GM21423 (cell line): ENCODE measurements around the gene SYNGAP1.
"Not testable (repeated sequence)": the region's sequence is repeated elsewhere in the genome, so short reads cannot be mapped to it uniquely, and the experiment has no call there.

Experiments used
- ATAC-seq: cut with Tn5 transposase; IDR thresholded peaks from one replicate; pipeline ENCODE4 v1.9.1; 2021; ENCODE audit warnings: mild to moderate bottlenecking, moderate library complexity; ENCODE audit not compliant: unreplicated experiment

The SYNGAP1 gene

DNA sequence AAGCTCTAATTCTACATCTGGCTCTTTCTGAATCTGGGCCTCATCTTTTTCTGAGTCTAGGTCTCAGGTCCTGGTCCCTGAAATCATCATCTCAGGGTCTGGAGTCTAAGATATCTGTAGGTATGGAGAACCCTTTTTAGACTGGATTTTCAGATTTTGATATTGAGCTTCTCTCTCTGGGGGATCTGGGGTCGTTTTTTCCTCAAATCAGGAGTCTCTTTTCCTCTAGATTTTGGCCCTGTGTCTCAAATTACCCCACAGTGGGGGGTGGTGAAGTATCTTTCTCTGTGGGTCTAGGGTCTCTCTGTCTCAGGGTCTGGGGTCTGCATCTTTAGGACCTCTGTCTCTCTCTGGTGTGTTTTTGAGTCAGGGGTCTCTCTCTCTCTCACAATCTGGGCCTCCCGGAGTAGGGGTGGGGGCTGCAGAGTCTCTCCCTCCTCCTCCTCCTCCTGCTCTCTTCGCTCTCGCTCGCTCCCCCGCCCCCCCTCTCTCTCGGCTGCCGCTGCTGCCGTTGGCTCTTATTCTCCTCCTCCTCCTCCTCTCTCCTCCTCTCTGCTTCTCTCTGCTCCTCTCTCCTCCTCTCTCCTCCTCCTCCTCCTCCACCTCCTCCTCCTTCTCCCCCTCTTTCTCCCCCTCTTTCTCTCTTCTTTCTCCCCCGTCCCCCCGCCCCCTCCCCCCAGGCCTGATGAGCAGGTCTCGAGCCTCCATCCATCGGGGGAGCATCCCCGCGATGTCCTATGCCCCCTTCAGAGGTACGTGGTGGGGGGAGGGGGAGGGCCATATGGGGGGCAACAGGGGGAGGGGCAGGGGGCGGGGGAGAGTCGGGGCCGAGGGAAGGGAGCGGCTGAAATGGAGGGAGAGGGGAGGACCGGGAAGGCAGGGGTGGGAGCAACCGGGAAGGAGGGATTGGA, at the start of gene SYNGAP1:
SYNGAP1 (plus strand) TSS at position 486 of the 911 bp plus-strand sequence; CDS start at position 686, 200 bp downstream.
- ATAC-seq: no peak

DNA sequence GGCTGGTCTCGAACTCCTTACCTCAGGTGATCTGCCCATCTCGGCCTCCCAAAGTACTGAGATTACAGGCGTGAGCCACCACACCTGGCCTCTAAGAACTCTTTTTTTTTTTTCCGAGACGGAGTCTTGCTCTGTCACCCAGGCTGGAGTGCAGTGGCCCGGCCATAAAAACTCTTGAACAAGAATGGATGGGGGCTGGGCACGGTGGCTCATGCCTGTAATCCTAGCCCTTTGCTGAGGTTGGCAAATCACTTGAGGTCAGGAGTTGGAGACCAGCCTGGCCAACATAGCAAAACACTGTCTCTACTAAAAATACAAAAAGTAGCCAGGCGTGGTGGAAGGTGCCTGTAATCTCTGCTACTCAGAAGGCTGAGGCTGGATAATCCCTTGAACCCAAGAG, 48.0 kb upstream of the SYNGAP1 start:
- ATAC-seq: not testable (repeated sequence)

DNA sequence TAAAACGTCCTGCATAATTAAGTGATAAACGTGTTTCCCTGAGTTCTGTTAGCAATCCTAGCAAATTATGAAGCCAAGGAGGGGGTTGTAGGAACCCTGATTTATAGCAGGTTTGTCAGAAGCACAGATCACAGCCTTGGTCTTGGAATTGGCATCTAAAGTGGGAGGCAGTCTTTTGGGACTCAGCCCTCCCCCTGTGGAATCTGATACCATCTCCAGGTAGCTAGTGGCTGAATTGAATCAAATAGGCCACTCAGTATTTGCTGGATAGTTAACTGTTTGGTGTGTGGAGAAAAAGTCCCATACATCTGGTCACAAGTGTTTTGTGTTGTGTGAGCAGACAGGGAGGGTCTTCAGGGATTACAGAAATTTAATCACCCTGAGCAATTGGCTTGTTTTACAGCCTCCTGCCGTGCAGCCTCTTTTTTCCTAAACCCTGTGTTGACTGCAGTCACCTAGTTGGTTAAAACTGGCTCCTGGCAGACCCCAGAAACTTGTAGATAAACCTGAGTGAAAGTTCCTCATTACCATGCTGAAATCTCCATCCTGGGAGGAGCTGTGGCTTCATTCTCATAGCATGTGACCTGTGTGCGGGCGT, 47.2 kb upstream of the SYNGAP1 start:
- no peak for ATAC-seq

DNA sequence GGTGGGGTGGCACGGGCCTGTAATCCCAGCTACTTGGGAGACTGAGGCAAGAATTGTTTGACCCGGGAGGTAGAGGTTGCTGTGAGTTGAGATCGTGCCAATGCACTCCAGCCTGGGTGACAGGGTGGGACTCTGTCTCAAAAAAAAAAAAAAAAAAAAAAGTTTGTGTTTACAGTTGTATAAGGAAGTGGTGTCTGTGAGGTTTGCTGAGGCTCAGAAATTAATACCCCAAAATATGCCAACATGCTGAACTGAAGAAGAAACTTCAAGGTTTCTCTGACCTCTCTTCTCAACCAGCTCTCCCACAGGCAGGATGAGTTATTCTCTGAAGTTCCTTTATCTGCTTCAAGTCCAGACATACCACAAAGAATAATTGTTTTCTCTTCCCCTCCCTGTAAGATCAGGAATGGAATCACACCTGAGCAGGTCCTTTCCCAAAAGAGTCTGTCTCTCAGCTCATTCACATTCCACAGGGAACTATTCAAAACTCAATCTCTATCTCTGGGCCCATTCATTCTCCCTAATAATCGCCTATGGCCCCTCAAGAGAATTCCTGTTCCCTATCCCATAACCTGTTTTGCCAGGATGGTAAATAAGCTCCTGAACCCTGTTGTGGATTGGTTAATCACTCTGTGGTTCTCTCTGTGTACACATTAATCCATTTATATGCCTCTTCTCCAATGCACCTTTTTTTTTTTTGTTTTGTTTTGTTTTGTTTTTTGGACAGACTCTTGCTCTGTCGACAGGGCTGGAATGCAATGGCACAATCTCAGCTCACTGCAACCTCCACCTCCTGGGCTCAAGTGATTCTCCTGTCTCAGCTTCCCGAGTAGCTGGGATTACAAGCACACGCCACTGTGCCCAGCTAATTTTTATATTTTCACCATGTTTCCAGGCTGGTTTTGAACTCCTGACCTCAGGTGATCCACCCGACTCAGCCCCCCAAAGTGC, 45.6 kb upstream of the SYNGAP1 start:
- ATAC-seq: no peak

DNA sequence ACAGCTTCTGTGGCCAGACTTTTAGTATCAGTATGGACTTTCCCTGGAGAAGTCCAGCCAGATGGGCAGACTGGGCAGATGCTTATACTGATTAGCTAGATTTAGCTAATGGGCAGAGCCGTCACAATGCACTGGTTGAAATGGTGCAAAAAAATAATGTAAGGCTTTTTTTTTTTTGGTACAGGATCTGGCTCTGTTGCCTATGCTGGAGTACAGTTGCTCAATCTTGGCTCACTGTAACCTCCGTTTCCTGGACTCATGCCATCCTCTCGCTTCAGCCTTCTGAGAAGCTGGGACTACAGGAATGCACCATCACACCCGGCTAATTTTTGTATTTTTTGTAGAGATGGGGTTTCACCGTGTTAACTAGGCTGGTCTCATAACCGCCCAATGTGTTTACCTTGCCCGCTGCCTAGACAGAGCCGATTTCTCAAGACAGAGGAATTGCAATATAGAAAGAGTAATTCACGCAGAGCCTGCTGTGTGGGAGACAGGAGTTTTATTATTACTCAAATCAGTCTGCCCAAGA, 44.7 kb upstream of the SYNGAP1 start:
- no peak for ATAC-seq

DNA sequence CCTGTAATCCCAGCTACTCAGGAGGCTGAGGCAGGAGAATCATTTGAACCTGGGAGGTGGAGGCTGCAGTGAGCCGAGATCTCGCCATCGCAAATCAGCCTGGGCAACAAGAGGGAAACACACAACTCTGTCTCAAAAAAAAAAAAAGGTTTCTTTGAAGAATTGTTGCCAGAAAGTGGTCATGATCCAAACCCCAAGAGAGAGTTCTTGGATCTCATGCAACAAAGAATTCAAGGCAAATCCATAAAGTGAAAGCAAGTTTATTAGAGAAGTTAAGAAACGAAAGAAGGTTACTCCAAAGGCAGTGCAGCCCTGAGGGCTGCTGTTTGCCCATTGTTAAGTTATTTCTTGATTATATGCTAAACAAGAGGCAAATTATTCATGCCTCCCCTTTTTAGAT, 42.7 kb upstream of the SYNGAP1 start:
- ATAC-seq: no peak

DNA sequence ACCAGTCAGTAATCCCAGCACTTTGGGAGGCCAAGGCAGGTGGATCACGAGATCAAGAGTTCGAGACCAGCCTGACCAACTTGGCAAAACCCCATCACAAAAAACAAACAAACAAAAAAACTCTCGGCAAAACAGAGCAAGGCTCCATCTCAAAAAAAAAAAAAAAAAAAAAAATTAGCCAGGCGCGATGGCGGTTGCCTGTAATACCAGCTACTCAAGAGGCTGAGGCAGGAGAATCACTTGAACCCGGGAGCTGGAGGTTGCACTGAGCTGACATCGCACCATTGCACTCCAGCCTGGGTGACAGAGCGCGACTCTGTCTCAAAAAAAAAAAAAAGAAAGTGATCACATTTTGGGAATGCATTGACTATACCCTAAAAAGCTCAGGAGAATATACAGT, 40.7 kb upstream of the SYNGAP1 start:
- not testable (repeated sequence) for ATAC-seq

DNA sequence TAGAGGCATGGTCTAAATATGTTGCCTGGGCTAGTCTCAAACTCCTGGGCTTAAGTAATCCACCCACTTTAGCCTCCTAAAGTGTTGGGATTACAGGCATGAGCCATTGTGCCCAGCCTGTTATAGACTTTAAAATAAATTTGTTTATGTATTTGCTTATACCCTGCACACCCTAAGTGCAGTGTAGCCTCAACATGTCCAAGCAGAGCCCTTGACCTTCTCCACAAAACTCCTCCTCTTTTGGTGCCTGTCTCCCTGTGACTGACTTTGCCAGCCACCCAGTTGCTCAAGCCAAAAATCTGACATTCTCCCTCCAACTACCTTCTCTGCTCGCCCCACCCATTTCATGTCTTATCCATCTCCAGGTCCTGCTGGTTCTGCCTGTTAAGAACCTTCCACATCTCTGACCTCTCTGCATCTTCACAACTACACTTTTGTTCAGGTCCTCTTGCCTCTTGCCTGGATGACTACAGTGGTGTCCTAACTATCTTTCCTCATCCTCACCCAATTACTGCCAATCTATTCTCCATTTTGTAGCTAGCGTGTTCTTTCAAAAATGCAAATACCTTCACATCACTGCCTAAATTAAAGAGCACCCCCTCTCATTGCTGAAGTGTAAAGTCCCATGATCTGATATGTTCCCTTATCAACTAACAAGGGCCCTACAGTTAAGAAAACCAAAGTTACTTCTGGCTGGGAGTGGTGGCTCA, 39.4 kb upstream of the SYNGAP1 start:
- ATAC-seq: no peak

DNA sequence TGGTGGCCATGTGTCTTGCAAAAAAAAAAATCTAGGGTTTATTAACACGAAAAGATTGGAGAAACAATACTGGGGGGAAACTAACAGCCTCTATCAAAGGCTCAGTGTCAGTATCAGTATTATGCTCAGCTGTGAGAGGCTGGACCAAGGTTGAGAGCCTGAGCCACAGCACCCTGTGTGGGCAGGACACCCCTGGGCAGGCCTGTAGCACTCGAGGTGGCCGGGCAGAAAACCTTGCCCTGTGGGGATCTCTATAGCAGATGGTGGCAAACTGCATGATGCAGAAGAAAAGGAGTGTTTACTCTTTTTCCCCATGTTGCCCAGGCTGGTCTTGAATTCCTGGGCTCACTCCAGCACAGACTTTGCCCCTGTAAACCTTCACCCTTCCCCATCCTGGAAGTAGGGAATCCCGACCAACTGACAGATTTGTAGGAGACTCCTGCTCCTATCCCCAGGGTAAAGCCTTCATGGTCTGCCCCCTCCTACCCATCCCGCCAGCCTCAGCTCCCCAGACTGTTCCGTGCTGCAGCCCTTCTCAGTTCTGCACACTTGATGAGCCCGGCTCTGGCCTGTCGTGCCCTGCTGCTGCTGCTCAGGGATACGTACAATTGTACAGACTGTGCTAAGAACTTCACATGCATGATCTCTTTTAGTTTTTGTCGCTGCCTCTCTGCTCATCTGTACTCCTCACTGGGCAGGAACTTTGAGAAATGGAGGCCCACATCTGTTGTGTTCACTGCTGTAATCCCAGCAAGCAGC, 36.3 kb upstream of the SYNGAP1 start:
- ATAC-seq: no peak

DNA sequence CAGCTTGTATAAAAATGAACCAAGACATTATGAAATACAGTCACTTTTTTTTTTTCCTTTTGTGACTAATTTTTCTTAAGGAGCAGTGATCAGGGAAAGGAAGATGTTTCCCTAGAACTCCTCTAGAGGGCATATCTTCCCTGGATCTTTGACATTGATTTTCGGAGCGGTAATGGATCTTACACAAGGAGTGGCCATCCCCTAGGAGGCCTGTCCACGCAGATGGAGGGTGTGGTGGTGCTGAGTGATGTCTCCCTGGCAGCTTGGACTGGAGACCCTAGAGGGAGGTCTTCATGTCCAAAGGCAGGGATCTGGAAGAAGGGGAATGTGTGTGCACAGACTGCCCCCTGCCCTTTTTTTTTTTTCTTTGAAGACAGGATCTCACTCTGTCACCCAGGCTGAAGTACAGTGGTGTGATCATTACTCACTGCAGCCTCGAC, 35.3 kb upstream of the SYNGAP1 start:
- ATAC-seq: no peak

DNA sequence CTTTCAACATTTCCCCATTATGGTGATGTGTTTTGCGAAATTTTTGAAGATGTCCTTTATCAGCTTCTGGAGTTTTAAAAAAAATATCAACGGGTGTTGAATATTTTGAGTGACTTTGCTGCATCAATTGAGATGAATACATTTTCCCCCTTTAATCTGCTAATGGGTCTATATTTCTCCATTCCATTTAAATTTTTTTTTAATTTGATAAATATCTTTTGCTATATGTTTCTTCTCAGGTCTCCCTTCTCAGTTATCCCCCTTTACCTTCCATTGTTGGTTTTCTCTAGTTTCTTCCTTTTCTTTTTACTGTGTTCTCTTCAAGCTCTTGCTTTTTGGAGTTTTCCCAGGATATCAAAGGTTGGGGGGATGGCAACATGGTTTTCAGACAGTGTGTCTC, 29.7 kb upstream of the SYNGAP1 start:
- ATAC-seq: no peak

DNA sequence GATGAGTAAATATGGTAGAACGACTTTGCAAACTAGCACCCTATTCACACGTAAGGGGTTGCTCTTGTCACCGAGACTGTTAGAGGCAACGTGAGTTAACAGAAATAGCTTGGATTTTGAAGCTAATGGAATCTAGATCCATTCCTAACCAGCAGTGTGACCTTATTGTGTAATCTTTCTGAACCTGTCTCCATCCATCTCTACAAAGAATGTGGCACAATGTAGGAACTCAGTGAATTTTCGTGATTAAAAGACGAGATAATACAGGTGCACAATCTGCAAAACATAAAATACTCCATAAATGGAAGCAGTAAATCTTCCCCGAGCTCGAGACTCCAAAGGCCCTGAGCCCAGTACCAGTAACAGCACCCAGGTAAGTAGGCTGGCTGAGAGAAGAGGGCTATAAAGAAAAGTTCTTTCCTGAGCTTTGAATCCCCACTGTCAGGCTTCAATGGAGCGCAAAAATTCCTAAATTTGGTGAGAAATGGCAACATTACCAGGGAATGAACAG, 29.0 kb upstream of the SYNGAP1 start:
- ATAC-seq: no peak

DNA sequence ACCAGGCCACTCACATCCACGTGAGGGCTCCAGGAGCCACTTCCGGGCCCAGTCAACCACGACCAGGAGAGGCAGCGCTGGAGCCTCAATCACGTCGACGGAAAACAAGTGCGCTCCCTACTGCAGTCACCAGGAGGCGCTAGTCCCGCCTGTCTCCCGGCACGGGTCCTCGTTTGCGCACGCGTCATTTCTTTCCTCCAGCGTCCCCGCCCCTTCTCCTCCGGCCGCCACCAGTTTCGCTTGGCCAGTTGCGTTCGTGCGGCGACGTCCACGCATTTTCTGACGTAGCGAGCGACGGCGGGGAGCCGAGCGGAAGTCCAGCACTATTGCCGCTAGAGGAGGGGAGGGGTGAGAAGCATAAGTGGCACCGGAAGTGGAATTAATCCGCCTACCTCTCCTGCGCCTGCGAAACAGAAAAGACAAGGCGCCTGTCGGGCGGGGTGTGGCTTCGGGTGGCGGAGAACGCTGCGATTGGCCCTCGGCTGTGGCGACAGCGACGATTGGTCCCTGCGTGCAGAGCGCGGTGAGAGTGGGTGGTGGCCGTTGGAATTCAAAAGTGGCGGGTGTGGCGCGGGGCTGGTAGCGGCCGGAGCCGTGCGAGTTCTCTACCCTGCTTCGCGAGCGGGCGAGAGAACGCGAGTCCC, 28.5 kb upstream of the SYNGAP1 start, which contains the start of gene KIFC1:
KIFC1 (plus strand) TSS at position 546 of the 644 bp plus-strand sequence. CDS start 163 bp downstream, outside the sequence.
- peak; percentile 86 for ATAC-seq

DNA sequence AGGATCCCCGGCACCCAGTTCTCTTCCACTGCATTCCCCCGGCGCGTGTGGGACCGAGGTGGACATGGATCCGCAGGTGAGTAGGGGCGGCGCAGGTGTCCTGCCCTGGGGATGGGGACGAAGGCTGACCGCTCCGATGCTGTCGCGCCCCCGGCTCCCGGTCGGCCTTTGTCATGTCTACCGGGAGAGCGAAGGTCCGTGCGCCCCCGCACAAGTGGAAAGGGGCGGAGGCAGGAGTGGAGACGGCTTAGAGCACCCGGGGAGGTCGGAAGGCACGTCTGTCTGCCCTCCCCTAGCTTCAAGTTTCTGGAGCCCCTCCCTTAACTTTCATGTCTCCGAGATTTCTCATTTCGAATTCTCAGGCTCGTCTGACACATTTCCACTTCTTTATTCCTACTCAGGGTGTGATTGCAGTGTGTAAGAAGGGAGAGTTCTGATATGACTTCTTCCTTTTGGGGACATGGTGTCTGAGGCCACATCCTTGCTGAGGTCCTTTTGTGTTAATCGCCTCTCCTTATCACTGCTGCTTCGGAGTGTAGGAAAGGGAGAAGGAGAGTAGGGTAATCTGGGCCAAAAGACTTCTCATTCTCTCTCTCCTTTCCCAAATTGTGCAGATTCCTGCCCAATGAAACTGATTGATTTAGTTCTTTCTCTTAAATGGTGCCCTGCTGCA, 27.8 kb upstream of the SYNGAP1 start:
- ATAC-seq: peak; percentile 15

DNA sequence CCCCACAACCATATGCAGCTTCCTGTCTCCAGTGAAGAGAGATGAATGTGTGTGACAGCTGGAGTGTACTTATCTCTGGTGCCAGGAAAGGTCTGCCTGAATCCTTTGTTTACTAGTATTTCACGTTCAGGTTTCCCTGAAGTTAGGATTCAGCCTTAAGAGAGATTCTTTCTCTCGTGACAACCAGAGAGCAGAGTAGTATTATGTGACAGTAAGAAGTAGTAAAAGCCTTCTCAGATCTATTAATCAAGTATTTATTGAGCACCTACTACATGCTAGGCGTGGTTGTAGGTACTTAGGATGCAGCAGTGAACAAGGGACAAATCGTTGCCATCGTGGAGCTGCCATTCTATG, 27.3 kb upstream of the SYNGAP1 start:
- ATAC-seq: no peak

DNA sequence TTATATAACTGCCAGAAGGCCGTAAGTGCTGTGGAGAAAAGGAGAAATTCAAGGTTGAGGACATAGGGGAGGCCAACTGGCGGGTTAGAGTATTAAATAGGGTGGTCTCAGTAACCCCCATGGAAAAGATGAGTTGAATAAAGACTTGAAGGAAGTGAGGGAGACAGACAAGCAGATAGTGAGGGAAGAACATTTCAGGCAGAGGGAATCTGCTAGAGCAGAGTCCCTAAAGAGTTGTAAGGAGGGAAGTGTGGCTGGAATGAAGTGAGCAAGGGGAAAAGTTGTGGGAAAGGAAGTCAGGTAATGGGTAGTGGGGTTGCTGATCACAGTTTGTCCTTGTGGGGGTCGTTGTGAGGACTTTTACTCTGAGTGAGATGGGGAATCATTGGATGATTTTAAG, 26.9 kb upstream of the SYNGAP1 start:
- no peak for ATAC-seq

DNA sequence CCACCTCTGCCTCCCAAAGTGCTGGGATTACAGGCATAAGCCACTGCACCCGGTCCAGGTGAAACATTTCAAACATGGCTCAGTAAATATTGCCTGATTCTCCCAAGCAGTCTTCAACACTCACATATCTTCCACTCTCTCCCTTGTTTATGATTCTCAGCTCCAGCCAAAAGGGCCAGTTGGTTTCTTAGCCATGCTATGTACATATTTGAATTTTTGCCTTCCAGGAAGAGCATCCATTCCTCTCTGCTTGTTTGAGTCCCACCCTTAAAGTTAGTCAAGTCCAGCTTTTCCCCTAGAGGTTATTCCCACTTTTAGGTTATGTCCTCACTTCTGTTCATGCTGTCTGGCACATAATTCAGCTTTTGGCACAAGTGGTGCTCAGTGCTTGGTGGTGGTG, 22.3 kb upstream of the SYNGAP1 start:
- ATAC-seq: no peak

DNA sequence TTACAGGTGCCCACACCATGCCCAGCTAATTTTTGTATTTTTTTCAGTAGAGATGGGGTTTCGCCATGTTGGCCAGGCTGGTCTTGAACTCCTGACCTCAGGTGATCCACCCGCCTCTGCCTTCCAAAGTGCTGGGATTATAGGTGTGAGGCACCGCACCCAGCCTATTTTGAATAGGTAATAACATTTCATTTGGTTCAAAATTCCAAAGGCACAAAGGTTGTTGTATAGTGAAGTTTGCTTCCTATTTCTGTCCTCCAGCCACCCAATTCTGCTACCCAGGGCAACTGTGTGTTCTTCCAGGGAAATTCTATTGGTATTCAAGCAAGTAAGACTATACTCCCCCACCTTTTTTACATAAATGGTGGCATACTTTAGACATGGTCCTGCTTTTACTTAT, 21.3 kb upstream of the SYNGAP1 start:
- ATAC-seq: not testable (repeated sequence)
